ENCODE results near the gene ATP6V0E2.

GRCh38 chr7:149859876-149860275 lies 13.9 kb upstream of the ATP6V0E2 start:
- TF ChIP-seq CTCF (IDR thresholded peaks at IDR 0.05; ENCODE audit: insufficient read depth, low read length) (no peak), SPI1 (IDR thresholded peaks at IDR 0.05; ENCODE audit: borderline replicate concordance, low read depth) (no peak)
- TF ChIP-seq, protein P1, sequence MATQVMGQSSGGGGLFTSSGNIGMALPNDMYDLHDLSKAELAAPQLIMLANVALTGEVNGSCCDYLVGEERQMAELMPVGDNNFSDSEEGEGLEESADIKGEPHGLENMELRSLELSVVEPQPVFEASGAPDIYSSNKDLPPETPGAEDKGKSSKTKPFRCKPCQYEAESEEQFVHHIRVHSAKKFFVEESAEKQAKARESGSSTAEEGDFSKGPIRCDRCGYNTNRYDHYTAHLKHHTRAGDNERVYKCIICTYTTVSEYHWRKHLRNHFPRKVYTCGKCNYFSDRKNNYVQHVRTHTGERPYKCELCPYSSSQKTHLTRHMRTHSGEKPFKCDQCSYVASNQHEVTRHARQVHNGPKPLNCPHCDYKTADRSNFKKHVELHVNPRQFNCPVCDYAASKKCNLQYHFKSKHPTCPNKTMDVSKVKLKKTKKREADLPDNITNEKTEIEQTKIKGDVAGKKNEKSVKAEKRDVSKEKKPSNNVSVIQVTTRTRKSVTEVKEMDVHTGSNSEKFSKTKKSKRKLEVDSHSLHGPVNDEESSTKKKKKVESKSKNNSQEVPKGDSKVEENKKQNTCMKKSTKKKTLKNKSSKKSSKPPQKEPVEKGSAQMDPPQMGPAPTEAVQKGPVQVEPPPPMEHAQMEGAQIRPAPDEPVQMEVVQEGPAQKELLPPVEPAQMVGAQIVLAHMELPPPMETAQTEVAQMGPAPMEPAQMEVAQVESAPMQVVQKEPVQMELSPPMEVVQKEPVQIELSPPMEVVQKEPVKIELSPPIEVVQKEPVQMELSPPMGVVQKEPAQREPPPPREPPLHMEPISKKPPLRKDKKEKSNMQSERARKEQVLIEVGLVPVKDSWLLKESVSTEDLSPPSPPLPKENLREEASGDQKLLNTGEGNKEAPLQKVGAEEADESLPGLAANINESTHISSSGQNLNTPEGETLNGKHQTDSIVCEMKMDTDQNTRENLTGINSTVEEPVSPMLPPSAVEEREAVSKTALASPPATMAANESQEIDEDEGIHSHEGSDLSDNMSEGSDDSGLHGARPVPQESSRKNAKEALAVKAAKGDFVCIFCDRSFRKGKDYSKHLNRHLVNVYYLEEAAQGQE (IDR thresholded peaks at IDR 0.05; ENCODE audit: insufficient replicate concordance, low read depth): no peak

Measured in HL-60 (cell line).